Spinal cord (tissue), 10 donors: ENCODE results near the gene ATG16L1. TPM values are rescaled to one million over a fixed set of nuclear protein-coding genes. Genes with fewer than 3 reads are reported as not detected.

Experiments used
- DNase-seq, 6 donors: peaks; one replicate each; pipeline versions ENCODE4 v3.0.0 to v3.0.0-alpha.2; 2013 to 2015; ENCODE audit warnings: low spot score in 6 of 6, low read depth in 4 of 6
- H3K27ac ChIP-seq: one replicate; pipeline ENCODE4 v1.5.1; 2013; ENCODE audit warnings: low read depth, low read length, control low read depth
- H3K27me3 ChIP-seq: one replicate; pipeline ENCODE4 v1.6.1; 2013; ENCODE audit warnings: low read length; ENCODE audit not compliant: control insufficient read depth, insufficient read depth
- H3K36me3 ChIP-seq: one replicate; pipeline ENCODE4 v1.6.1; 2013; ENCODE audit warnings: low read length; ENCODE audit not compliant: control insufficient read depth, insufficient read depth
- H3K4me1 ChIP-seq: one replicate; pipeline ENCODE4 v1.6.1; 2013; ENCODE audit warnings: low read length; ENCODE audit not compliant: control insufficient read depth, insufficient read depth
- H3K4me3 ChIP-seq: one replicate; pipeline ENCODE4 v1.5.1; 2013; ENCODE audit warnings: low read depth, low read length, control low read depth
- H3K9me3 ChIP-seq: one replicate; pipeline ENCODE4 v1.6.1; 2013; ENCODE audit warnings: low read length; ENCODE audit not compliant: control insufficient read depth, insufficient read depth
- WGBS: methylation state at CpG from one replicate; pipeline ENCODE4 v1.1.5; 2013; ENCODE audit warnings: missing lambda C conversion rate; ENCODE audit not compliant: insufficient coverage; 5-methylcytosine and 5-hydroxymethylcytosine counted together
- long read RNA-seq, 4 donors: transcript quantifications; one replicate each; lab custom pipeline, GENCODE V29; 2026
- polyA plus RNA-seq, 2 donors: library from polyadenylated mRNA; unstranded; fragments of 120-200 nt; gene quantifications; one replicate each; pipeline ENCODE4 v1.2.1, GENCODE V29; 2013; ENCODE audit not compliant: insufficient read length in 2 of 2
- total RNA-seq, 2 donors: library from RNA; depleted of rRNA in 1 of 2; stranded (reverse); fragments of 120-200 nt in 1 of 2; fragments of >200 nt in 1 of 2; gene quantifications; one replicate each; pipeline versions ENCODE4 v1.2.3 to v1.2.4, GENCODE V29; 2013 to 2014
- donor health status: healthy.

ATG16L1 gene
- total RNA-seq (10 to 100 TPM; 27.7 to 34.0 TPM), polyA plus RNA-seq (10 to 100 TPM; 25.8 to 39.5 TPM)
- long read RNA-seq, donor 1, partial matches to known transcripts, result 28 of 32 reads
- long read RNA-seq, donor 1, other reads (novel, unspliced or antisense), result 0 of 32 reads
- long read RNA-seq, donor 2, partial matches to known transcripts, result 0 of 2 reads
- long read RNA-seq, donor 2, other reads (novel, unspliced or antisense), result 0 of 2 reads
- long read RNA-seq, donor 3, partial matches to known transcripts, result 0 of 1 reads
- long read RNA-seq, donor 3, other reads (novel, unspliced or antisense), result 0 of 1 reads
- long read RNA-seq, donor 4, partial matches to known transcripts, result 0 of 1 reads
- long read RNA-seq, donor 4, other reads (novel, unspliced or antisense), result 0 of 1 reads

- H3K4me3 ChIP-seq, result peak within 1 kb of the TSS; percentile 82
- DNase-seq, result peak; percentile 85 to 99 (median 91)
- no peaks in the 10 kb centered on the region for H3K27me3 ChIP-seq
- no peaks in the 10 kb centered on the region for H3K9me3 ChIP-seq
- WGBS, result 0% methylated on average over 70 of the region's 75 CpGs
- H3K4me1 ChIP-seq, result peaks cover 11% of the 10 kb centered on the region
- peaks cover under 1% of the 10 kb centered on the region for H3K36me3 ChIP-seq
- H3K27ac ChIP-seq, result peak within 1 kb of the TSS; percentile 76
These were observed at the start of gene ATG16L1 for GRCh38 chr2:233251306-233252116. ATG16L1 (plus strand) TSS chr2:233251673; CDS start chr2:233251828, 155 bp downstream.

- peaks cover 4% of the 10 kb centered on the region for H3K36me3 ChIP-seq
- H3K27me3 ChIP-seq, result no peaks in the 10 kb centered on the region
- peaks cover 3% of the 10 kb centered on the region for H3K9me3 ChIP-seq
- peak in 1 of 6 donors; percentile 20 for DNase-seq
- H3K4me1 ChIP-seq, result peaks cover 5% of the 10 kb centered on the region
- no peak overlapping the region for H3K4me3 ChIP-seq
- WGBS, result 68% methylated on average over 5 of the region's 5 CpGs
- no peak overlapping the region for H3K27ac ChIP-seq
These were observed 48.9 kb upstream of the ATG16L1 start for GRCh38 chr2:233202531-233202944.

- Histone ChIP-seq H3K36me3 (peaks cover 4% of the 10 kb centered on the region), H3K27me3 (no peaks in the 10 kb centered on the region), H3K9me3 (peaks cover 3% of the 10 kb centered on the region), H3K4me1 (peaks cover 9% of the 10 kb centered on the region), H3K27ac (no peak overlapping the region), H3K4me3 (no peak overlapping the region)
- 97% methylated on average over 5 of the region's 5 CpGs for WGBS
- no peak for DNase-seq
These were observed 48.4 kb upstream of the ATG16L1 start for GRCh38 chr2:233203060-233203459.

GRCh38 chr2:233204286-233204936 is 47.1 kb upstream of the ATG16L1 start:
- Histone ChIP-seq H3K4me3 (no peak overlapping the region), H3K27ac (no peak overlapping the region), H3K9me3 (peaks cover 3% of the 10 kb centered on the region), H3K36me3 (peaks cover 4% of the 10 kb centered on the region), H3K27me3 (no peaks in the 10 kb centered on the region), H3K4me1 (peaks cover 21% of the 10 kb centered on the region)
- DNase-seq, result no peak
- 89% methylated on average over 50 of the region's 50 CpGs for WGBS

- H3K9me3 ChIP-seq, result no peaks in the 10 kb centered on the region
- DNase-seq, result no peak
- H3K4me1 ChIP-seq, result peaks cover 40% of the 10 kb centered on the region
- H3K4me3 ChIP-seq, result no peak overlapping the region
- 81% methylated on average over 10 of the region's 10 CpGs for WGBS
- H3K27ac ChIP-seq, result no peak overlapping the region
- H3K27me3 ChIP-seq, result no peaks in the 10 kb centered on the region
- H3K36me3 ChIP-seq, result peaks cover 4% of the 10 kb centered on the region
These were observed 42.9 kb upstream of the ATG16L1 start for GRCh38 chr2:233208382-233209116.

GRCh38 chr2:233209117-233209532 is 42.3 kb upstream of the ATG16L1 start:
- Histone ChIP-seq H3K9me3 (no peaks in the 10 kb centered on the region), H3K4me1 (peaks cover 40% of the 10 kb centered on the region), H3K4me3 (no peak overlapping the region), H3K27ac (no peak overlapping the region), H3K27me3 (no peaks in the 10 kb centered on the region), H3K36me3 (peaks cover 4% of the 10 kb centered on the region)
- DNase-seq, result no peak
- 74% methylated on average over 2 of the region's 4 CpGs for WGBS

GRCh38 chr2:233209533-233210171 is 41.8 kb upstream of the ATG16L1 start:
- peak in 4 of 6 donors; percentile 28 to 85 (median 60) for DNase-seq
- Histone ChIP-seq H3K4me1 (peaks cover 40% of the 10 kb centered on the region), H3K27ac (no peak overlapping the region), H3K4me3 (no peak overlapping the region), H3K36me3 (no peaks in the 10 kb centered on the region), H3K27me3 (no peaks in the 10 kb centered on the region), H3K9me3 (no peaks in the 10 kb centered on the region)
- WGBS, result 20% methylated on average over 1 of the region's 10 CpGs

- 81% methylated on average over 8 of the region's 8 CpGs for WGBS
- Histone ChIP-seq H3K9me3 (no peaks in the 10 kb centered on the region), H3K36me3 (no peaks in the 10 kb centered on the region), H3K27me3 (no peaks in the 10 kb centered on the region), H3K4me3 (no peak overlapping the region), H3K4me1 (peaks cover 40% of the 10 kb centered on the region), H3K27ac (no peak overlapping the region)
- no peak for DNase-seq
These were observed 41.2 kb upstream of the ATG16L1 start for GRCh38 chr2:233210281-233210680.
